SK-N-MC (cell line): ENCODE data around the gene REG1B.
"Not testable (repeated sequence)": the region's sequence is repeated elsewhere in the genome, so short reads cannot be mapped to it uniquely, and the experiment has no call there.

ENCODE experiments used
- EZH2 ChIP-seq: fragments of 200-600 bp; sonication (generic); IDR thresholded peaks from one replicate; pipeline ENCODE4 v1.6.1; 2017; ENCODE audit warnings: antibody characterized with exemption
- POLR2AphosphoS5 ChIP-seq: IDR thresholded peaks from 2 replicates; pipeline ENCODE4 v1.6.1; 2012; ENCODE audit warnings: mild to moderate bottlenecking, low read depth, low read length, borderline replicate concordance

GRCh38 chr2:79054769-79055168 is 33.0 kb downstream of the REG1B start:
- not testable (repeated sequence) for TF ChIP-seq EZH2, POLR2AphosphoS5
